ENCODE data around the gene KRT77.

DNA sequence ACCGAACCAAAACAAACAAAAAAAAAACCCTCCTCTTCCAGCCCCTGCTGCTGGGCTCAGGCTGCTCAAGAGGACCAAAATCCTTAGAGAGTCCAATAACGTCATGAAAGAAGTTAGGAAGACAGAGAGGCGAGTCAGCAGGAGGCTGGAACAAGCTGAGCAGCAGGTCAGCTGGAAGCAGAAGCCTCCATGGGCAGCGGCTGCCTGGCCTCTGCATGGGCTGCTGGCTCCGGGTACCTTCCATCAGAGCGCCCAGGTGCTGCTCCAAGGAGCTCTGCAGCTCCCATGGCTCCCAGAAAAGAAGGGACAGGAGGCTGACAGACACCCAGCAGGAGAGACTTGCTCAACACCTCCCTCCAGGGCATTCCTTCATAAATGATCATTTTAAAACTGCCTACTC lies 48.1 kb downstream of the KRT77 start:
- TF ChIP-seq POLR2AphosphoS5 (IDR thresholded peaks at IDR 0.05; ENCODE audit: low read depth, low read length) = no peak
- TF ChIP-seq, protein P1, sequence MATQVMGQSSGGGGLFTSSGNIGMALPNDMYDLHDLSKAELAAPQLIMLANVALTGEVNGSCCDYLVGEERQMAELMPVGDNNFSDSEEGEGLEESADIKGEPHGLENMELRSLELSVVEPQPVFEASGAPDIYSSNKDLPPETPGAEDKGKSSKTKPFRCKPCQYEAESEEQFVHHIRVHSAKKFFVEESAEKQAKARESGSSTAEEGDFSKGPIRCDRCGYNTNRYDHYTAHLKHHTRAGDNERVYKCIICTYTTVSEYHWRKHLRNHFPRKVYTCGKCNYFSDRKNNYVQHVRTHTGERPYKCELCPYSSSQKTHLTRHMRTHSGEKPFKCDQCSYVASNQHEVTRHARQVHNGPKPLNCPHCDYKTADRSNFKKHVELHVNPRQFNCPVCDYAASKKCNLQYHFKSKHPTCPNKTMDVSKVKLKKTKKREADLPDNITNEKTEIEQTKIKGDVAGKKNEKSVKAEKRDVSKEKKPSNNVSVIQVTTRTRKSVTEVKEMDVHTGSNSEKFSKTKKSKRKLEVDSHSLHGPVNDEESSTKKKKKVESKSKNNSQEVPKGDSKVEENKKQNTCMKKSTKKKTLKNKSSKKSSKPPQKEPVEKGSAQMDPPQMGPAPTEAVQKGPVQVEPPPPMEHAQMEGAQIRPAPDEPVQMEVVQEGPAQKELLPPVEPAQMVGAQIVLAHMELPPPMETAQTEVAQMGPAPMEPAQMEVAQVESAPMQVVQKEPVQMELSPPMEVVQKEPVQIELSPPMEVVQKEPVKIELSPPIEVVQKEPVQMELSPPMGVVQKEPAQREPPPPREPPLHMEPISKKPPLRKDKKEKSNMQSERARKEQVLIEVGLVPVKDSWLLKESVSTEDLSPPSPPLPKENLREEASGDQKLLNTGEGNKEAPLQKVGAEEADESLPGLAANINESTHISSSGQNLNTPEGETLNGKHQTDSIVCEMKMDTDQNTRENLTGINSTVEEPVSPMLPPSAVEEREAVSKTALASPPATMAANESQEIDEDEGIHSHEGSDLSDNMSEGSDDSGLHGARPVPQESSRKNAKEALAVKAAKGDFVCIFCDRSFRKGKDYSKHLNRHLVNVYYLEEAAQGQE (IDR thresholded peaks at IDR 0.05; ENCODE audit: insufficient read depth in 1 of 2, low read depth in 2 of 2, low read length in 2 of 2) = no peak
